ENCODE measurements around the gene ERICH3.

ERICH3 gene

GRCh38 chr1:74714429-74715235 is 41.0 kb upstream of the ERICH3 start:
- no peak for DNase-seq (ENCODE audit: extremely low spot score)
- ChIA-PET CTCF (interaction anchor here (1.0 kb wide), 1 partner anchor 18 kb away, joined by 3 read pairs; the partner anchor contains the start of genes CRYZ and TYW3), POLR2A (no interaction called here)
- TF ChIP-seq ELF4 (IDR thresholded peaks at IDR 0.05): no peak
- TF ChIP-seq NFRKB (IDR thresholded peaks at IDR 0.05): no peak
- TF ChIP-seq FOXM1 (IDR thresholded peaks at IDR 0.05; ENCODE audit: borderline replicate concordance): no peak
- TF ChIP-seq TARDBP (IDR thresholded peaks at IDR 0.05): no peak
- no peak for TF ChIP-seq HDGF (IDR thresholded peaks at IDR 0.05; ENCODE audit: borderline replicate concordance)
- TF ChIP-seq SP1 (IDR thresholded peaks at IDR 0.05): no peak
- TF ChIP-seq LEF1 (IDR thresholded peaks at IDR 0.05; ENCODE audit: borderline replicate concordance): no peak
- TF ChIP-seq SUZ12 (IDR thresholded peaks at IDR 0.05): no peak
- no peak for TF ChIP-seq CTBP1 (IDR thresholded peaks at IDR 0.05; ENCODE audit: borderline replicate concordance)
- no peak for TF ChIP-seq FOXK2 (IDR thresholded peaks at IDR 0.05)
- TF ChIP-seq BHLHE40 (IDR thresholded peaks at IDR 0.05; ENCODE audit: borderline replicate concordance): no peak
- no peak for TF ChIP-seq ARNT (IDR thresholded peaks at IDR 0.05)
- TF ChIP-seq FOXA1 (IDR thresholded peaks at IDR 0.05): no peak
- TF ChIP-seq, protein P1, sequence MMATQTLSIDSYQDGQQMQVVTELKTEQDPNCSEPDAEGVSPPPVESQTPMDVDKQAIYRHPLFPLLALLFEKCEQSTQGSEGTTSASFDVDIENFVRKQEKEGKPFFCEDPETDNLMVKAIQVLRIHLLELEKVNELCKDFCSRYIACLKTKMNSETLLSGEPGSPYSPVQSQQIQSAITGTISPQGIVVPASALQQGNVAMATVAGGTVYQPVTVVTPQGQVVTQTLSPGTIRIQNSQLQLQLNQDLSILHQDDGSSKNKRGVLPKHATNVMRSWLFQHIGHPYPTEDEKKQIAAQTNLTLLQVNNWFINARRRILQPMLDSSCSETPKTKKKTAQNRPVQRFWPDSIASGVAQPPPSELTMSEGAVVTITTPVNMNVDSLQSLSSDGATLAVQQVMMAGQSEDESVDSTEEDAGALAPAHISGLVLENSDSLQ (IDR thresholded peaks at IDR 0.05): no peak
- TF ChIP-seq ZNF384 (IDR thresholded peaks at IDR 0.05): no peak
- no peak for TF ChIP-seq L3MBTL2 (conservative IDR thresholded peaks at IDR 0.05)

- TF ChIP-seq SUZ12 (IDR thresholded peaks at IDR 0.05): no peak
- no peak for TF ChIP-seq HDGF (IDR thresholded peaks at IDR 0.05; ENCODE audit: borderline replicate concordance)
- TF ChIP-seq L3MBTL2 (conservative IDR thresholded peaks at IDR 0.05): no peak
- no peak for DNase-seq (ENCODE audit: extremely low spot score)
- ChIA-PET POLR2A (no interaction called here), CTCF (no interaction called here)
Measured at GRCh38 chr1:74713849-74714248, 40.3 kb upstream of the ERICH3 start.

DNA sequence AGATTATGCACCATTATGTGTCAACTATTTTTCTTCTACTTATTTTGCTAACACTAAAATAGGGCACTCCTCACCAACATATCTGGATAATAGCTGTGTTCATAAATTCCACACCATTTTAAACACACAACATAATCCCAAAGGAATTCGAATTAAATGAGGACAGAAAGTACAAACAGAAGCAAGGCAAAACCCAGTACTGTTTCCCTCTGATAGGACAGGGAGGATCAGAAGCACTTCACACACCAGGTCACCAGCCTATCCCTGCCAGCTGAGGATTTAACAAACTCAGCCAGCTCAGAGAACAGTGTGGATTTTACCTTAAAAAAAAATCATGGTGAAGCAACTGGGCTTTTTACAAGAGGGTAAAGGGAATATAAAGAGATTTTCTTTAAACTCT is 39.3 kb upstream of the ERICH3 start:
- POLR2A ChIA-PET: no interaction called here
- no peak for TF ChIP-seq SUZ12 (IDR thresholded peaks at IDR 0.05)
- TF ChIP-seq FOXK2 (IDR thresholded peaks at IDR 0.05): no peak
- no peak for TF ChIP-seq L3MBTL2 (conservative IDR thresholded peaks at IDR 0.05)
- TF ChIP-seq, protein P1 (IDR thresholded peaks at IDR 0.05): no peak
- no peak for TF ChIP-seq FOXM1 (IDR thresholded peaks at IDR 0.05; ENCODE audit: borderline replicate concordance)
- TF ChIP-seq BHLHE40 (IDR thresholded peaks at IDR 0.05; ENCODE audit: borderline replicate concordance): no peak
- DNase-seq (ENCODE audit: extremely low spot score): no peak
- CTCF ChIA-PET: interaction anchor here (0.6 kb wide), 1 partner anchor 59 kb away, joined by 3 read pairs; no protein-coding TSS in a partner anchor

DNA sequence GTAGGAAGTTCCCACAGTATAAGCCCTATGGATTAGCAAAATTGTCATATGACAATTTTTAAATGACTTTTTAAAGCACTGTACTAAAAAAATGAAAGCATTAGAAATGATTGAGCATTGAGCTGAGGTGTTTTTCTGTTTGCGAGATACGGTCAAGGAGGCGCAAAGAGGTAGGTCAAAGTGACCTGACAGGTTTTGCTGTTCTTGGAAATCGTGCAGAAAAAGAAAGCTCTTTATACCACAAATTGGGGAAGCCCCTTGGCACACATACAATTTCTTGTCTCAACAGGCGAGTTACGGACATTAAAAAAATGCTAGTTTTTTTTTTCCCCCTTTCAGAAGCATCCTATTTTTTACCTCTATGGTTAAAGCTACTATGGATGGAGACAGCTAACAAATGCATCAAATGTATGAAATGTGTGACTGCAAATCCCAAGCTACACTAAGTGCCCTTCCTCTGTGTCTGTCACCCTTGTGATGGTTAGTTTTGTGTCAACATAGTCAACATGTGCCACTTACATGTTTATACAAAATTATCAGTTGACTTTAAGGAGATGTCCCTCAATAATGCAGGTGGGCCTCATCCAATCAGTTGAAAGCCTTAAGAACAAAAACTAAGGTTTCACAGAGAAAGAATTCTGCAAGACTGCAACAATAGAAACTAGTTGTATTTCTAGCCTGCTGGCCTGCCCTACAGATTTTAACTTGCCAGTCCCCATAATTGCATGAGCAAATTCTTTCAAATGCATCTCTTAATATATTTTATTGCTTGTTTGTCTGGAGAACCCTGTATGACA is 30.0 kb upstream of the ERICH3 start:
- POLR2A ChIA-PET: no interaction called here
- DNase-seq (ENCODE audit: extremely low spot score): no peak
- CTCF ChIA-PET: no interaction called here
- TF ChIP-seq SP1 (IDR thresholded peaks at IDR 0.05) (no peak), HDGF (IDR thresholded peaks at IDR 0.05; ENCODE audit: borderline replicate concordance) (no peak), FOXK2 (IDR thresholded peaks at IDR 0.05) (no peak), NFRKB (IDR thresholded peaks at IDR 0.05) (no peak), SUZ12 (IDR thresholded peaks at IDR 0.05) (no peak), ELF4 (IDR thresholded peaks at IDR 0.05) (no peak), TARDBP (IDR thresholded peaks at IDR 0.05) (no peak), LEF1 (IDR thresholded peaks at IDR 0.05; ENCODE audit: borderline replicate concordance) (no peak), L3MBTL2 (conservative IDR thresholded peaks at IDR 0.05) (no peak), CTBP1 (IDR thresholded peaks at IDR 0.05; ENCODE audit: borderline replicate concordance) (no peak), ZNF384 (IDR thresholded peaks at IDR 0.05) (no peak), BHLHE40 (IDR thresholded peaks at IDR 0.05; ENCODE audit: borderline replicate concordance) (no peak), FOXM1 (IDR thresholded peaks at IDR 0.05; ENCODE audit: borderline replicate concordance) (no peak)
- TF ChIP-seq, protein P1 (IDR thresholded peaks at IDR 0.05): no peak

GRCh38 chr1:74699331-74699730 is 25.7 kb upstream of the ERICH3 start:
- DNase-seq (ENCODE audit: extremely low spot score): no peak
- POLR2A ChIA-PET: no interaction called here
- no peak for TF ChIP-seq FOXM1 (IDR thresholded peaks at IDR 0.05; ENCODE audit: borderline replicate concordance)
- no peak for TF ChIP-seq ARNT (IDR thresholded peaks at IDR 0.05)
- no peak for TF ChIP-seq FOXA1 (IDR thresholded peaks at IDR 0.05)
- TF ChIP-seq FOXK2 (IDR thresholded peaks at IDR 0.05): no peak
- TF ChIP-seq ELF4 (IDR thresholded peaks at IDR 0.05): no peak
- TF ChIP-seq ZNF384 (IDR thresholded peaks at IDR 0.05): no peak
- TF ChIP-seq NFRKB (IDR thresholded peaks at IDR 0.05): no peak
- no peak for TF ChIP-seq SUZ12 (IDR thresholded peaks at IDR 0.05)
- TF ChIP-seq L3MBTL2 (conservative IDR thresholded peaks at IDR 0.05): no peak
- no peak for TF ChIP-seq LEF1 (IDR thresholded peaks at IDR 0.05; ENCODE audit: borderline replicate concordance)
- no peak for TF ChIP-seq CTBP1 (IDR thresholded peaks at IDR 0.05; ENCODE audit: borderline replicate concordance)
- no peak for TF ChIP-seq BHLHE40 (IDR thresholded peaks at IDR 0.05; ENCODE audit: borderline replicate concordance)
- no peak for TF ChIP-seq HDGF (IDR thresholded peaks at IDR 0.05; ENCODE audit: borderline replicate concordance)
- no peak for TF ChIP-seq TARDBP (IDR thresholded peaks at IDR 0.05)
- TF ChIP-seq SP1 (IDR thresholded peaks at IDR 0.05): no peak
- TF ChIP-seq, protein P1 (IDR thresholded peaks at IDR 0.05): no peak
- CTCF ChIA-PET: no interaction called here
